BJ (cell line): ENCODE measurements around the gene C3orf20. TPM values are rescaled to one million over a fixed set of nuclear protein-coding genes. Genes with fewer than 3 reads are reported as not detected.

Experiments used
- CTCF ChIA-PET: fragments of 350-600 bp; formaldehyde crosslinking; extraction: SDS; loops from one replicate; lab custom pipeline; 2021; ENCODE audit warnings: antibody characterized with exemption, inconsistent platforms; lab: Yijun Ruan, JAX
- POLR2A ChIA-PET: fragments of 300-600 bp; sonication (Branson Sonifier 250); formaldehyde crosslinking; extraction: SDS; loops from one replicate; lab custom pipeline; 2021; ENCODE audit warnings: antibody characterized with exemption; lab: Charles Lee
- DNase-seq: peaks from one replicate; pipeline ENCODE4 v3.0.0-alpha.2; 2011; ENCODE audit warnings: low read depth
- H3K27me3 ChIP-seq: 2 replicates; pipeline ENCODE4 v1.6.0; 2011; ENCODE audit warnings: low read length; ENCODE audit not compliant: control insufficient read depth, insufficient read depth
- H3K36me3 ChIP-seq: 2 replicates; pipeline ENCODE4 v1.5.1; 2011; ENCODE audit warnings: low read length; ENCODE audit not compliant: control insufficient read depth, insufficient read depth
- H3K4me3 ChIP-seq: 2 replicates; pipeline ENCODE4 v1.5.1; 2011; ENCODE audit warnings: low read depth, mild to moderate bottlenecking, control low read depth, low read length
- polyA plus RNA-seq: library from polyadenylated mRNA; depleted of rRNA; stranded (reverse); fragments of >200 nt; gene quantifications from 2 replicates; pipeline ENCODE4 v1.2.3, GENCODE V29; 2011
- TF ChIP-seq, protein P1 (sequence below): IDR thresholded peaks from 2 replicates; pipeline ENCODE4 v1.5.1; 2011; ENCODE audit warnings: low read depth, mild to moderate bottlenecking, control low read depth, inconsistent platforms, low read length, moderate library complexity; ENCODE audit not compliant: insufficient read depth

The C3orf20 gene
- polyA plus RNA-seq, 1 experiment = not detected

DNA sequence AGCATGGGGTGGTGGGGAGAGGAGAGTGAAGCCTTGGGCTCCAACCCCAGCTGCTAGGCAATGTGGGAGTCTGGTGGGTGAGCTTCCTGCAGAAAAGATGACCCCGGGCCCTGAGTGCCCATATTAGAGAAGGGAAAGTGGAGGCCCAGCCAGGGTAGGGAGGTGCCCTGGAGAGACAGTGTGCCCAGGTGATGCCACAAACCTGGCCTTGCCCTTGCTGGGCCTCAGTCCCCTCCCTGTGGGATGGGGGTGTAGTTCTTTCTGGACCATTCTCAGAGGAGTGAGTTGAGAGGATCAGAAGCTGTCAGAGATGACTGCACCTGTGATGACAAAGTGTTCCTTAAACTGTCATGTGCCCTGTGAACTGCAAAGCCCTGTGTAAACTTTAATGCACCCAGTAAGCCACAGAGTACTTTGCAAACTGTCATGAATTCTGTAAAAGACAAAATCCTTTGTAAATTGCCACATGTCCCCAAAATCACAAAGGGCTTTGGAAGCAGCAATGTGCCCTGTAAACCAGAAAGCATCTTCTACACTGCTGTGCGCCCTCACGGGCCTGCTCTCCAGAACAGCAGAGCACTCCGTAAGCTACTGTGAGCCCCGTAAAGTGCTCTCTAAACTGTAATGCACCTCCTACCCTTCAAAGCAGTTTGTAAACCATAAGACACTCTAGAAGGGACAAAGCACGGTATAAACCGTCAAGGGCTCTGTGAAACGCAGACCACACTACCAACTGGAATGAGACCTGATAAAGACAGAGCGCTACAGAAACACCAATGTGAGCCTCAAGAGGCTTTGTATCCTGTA is 92.5 kb downstream of the C3orf20 start:
- Histone ChIP-seq H3K4me3 (no peak overlapping the region), H3K36me3 (no peaks in the 10 kb centered on the region), H3K27me3 (no peaks in the 10 kb centered on the region)
- no peak for DNase-seq
- POLR2A ChIA-PET = no interaction called here
- CTCF ChIA-PET = no interaction called here
- TF ChIP-seq, protein P1, sequence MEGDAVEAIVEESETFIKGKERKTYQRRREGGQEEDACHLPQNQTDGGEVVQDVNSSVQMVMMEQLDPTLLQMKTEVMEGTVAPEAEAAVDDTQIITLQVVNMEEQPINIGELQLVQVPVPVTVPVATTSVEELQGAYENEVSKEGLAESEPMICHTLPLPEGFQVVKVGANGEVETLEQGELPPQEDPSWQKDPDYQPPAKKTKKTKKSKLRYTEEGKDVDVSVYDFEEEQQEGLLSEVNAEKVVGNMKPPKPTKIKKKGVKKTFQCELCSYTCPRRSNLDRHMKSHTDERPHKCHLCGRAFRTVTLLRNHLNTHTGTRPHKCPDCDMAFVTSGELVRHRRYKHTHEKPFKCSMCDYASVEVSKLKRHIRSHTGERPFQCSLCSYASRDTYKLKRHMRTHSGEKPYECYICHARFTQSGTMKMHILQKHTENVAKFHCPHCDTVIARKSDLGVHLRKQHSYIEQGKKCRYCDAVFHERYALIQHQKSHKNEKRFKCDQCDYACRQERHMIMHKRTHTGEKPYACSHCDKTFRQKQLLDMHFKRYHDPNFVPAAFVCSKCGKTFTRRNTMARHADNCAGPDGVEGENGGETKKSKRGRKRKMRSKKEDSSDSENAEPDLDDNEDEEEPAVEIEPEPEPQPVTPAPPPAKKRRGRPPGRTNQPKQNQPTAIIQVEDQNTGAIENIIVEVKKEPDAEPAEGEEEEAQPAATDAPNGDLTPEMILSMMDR = no peak

DNA sequence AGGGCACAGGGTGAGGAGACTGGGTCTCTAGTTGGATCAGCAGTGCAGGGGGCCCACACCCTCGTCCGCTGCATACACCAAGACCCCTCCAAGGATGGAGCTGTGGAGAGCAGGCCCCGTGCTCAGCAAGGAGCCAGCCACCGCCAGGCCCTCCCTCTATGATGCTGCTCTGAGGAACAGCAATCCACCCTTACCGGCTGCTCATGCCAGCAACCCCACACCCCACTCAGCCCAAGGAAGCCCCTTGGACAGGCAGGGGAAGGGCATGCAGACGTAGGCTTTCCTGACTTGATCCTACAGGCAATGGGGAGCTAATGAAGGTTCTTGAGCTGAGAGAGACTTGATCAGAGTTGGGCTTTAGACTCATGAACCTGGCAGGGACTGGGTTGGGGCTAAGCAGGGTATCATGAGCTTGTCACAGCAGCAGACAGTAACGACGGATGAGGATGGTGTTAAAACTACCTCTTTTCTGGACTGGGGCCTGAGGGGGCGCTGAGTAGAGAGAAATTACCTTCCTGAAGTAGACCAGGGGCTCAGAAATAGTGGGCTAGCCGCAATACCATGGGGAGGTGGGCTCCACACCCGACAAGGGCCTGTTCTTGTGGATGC is 93.3 kb downstream of the C3orf20 start:
- no peak for DNase-seq
- TF ChIP-seq, protein P1 = no peak
- Histone ChIP-seq H3K27me3 (no peaks in the 10 kb centered on the region), H3K36me3 (no peaks in the 10 kb centered on the region), H3K4me3 (no peak overlapping the region)
- ChIA-PET CTCF (no interaction called here), POLR2A (no interaction called here)

DNA sequence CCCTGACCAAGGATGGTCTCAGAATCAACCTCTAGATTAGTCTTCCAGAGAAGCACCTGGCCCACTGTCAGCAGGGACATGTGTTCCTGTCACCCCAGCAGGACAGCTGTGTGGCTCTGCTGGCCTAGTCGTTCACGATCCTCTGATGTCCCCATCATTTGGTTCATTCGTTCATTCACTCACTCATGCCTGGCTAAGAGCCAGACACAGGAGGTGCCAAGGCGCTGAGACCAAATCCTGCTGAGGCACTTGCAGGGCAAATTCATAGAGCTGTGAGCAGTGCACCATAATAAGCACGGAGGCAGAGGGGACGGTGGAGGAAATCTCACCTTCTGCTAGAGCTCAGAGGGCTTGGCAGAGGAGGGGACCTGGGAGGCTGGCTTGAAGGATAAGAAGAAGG is 93.9 kb downstream of the C3orf20 start:
- no peak for DNase-seq
- H3K4me3 ChIP-seq = no peak overlapping the region
- H3K27me3 ChIP-seq = no peaks in the 10 kb centered on the region
- ChIA-PET CTCF (no interaction called here), POLR2A (no interaction called here)
- TF ChIP-seq, protein P1 = no peak
- no peaks in the 10 kb centered on the region for H3K36me3 ChIP-seq

DNA sequence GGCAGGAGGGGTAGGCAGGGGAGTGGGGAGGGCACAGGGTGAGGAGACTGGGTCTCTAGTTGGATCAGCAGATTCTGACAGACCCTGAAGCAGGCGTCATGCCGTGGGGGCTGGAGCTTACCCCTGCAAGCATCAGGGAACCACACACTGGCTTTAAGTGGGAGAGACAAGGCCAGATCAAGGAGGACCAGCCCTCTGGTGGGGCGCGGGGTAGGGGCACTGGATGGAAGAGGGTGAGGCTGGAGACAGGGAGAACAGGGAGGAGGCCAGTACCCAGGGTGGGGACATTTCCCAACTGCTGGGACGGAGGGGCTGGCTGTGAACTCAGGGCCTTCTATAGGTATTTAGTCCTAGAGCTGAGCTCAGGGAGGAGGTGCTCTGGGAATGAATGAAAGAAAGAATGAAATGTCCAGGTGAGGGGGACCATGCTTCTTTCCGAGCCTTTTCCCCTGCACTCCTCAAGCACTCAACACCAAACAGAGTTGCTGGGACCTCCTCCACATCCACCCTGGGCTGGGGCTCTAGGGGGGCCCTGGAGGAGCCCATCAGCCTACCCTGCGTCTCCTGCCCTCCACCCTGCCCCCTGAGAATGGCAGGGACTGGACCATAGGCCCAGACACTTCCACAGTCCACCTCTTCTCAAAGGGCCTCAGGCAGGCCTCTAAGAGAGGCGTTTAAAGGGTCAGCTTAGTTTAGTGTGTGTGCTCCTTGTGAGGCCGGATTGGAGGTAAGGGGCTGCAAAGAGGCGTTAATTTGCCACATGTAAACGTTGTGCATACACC is 94.8 kb downstream of the C3orf20 start:
- DNase-seq = no peak
- H3K36me3 ChIP-seq = no peaks in the 10 kb centered on the region
- H3K27me3 ChIP-seq = no peaks in the 10 kb centered on the region
- POLR2A ChIA-PET = no interaction called here
- TF ChIP-seq, protein P1 = no peak
- no peak overlapping the region for H3K4me3 ChIP-seq
- CTCF ChIA-PET = no interaction called here

DNA sequence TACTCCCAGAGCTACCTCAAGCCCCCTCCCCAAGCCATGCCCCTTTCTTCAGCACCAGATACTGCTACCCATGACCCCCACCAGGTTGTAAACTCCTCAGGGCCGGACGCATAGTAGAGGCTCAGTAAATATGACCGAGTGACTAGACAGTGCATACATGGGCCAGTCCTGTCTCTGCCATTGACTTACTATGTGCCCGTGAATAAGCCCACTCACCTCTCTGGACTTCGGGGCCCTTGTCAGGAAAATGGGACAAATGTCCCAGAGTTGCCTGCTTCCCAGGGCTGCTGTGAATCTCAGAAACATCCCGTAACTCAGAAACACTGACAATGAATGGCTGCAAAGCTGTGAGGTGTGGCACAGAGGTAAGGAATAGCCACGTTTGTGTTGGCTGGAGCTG is 95.7 kb downstream of the C3orf20 start:
- no peaks in the 10 kb centered on the region for H3K36me3 ChIP-seq
- TF ChIP-seq, protein P1 = no peak
- no peaks in the 10 kb centered on the region for H3K27me3 ChIP-seq
- ChIA-PET POLR2A (no interaction called here), CTCF (no interaction called here)
- no peak for DNase-seq
- H3K4me3 ChIP-seq = no peak overlapping the region
